NCI-H146 treated with DMSO at 0.1 percent for 48 hours (cell line): ENCODE data around the gene TCP11X2.
"Not testable (repeated sequence)": the region's sequence is repeated elsewhere in the genome, so short reads cannot be mapped to it uniquely, and the experiment has no call there.

ENCODE experiments used
- DNase-seq: peaks from one replicate; lab custom pipeline; 2025; ENCODE audit not compliant: unreplicated experiment; lab: John Stamatoyannopoulos, UW

The TCP11X2 gene

GRCh38 chrX:102471762-102472220 is at the start of gene TCP11X2:
Gene TCP11X2 (minus strand): TSS chrX:102471812.
- DNase-seq = not testable (repeated sequence)

- peak; percentile 8 for DNase-seq
These were observed 45.7 kb upstream of the TCP11X2 start for GRCh38 chrX:102517326-102517725.

- DNase-seq = peak; percentile 65
These were observed 44.6 kb upstream of the TCP11X2 start, which contains the start of gene TMSB15A for GRCh38 chrX:102515975-102516941. Gene TMSB15A (minus strand): TSS chrX:102516739.

- DNase-seq = no peak
These were observed 42.9 kb upstream of the TCP11X2 start for GRCh38 chrX:102514536-102514935.

GRCh38 chrX:102498732-102499131 is 27.1 kb upstream of the TCP11X2 start:
- DNase-seq = no peak

- DNase-seq = no peak
These were observed 20.2 kb upstream of the TCP11X2 start for GRCh38 chrX:102491766-102492165.

- not testable (repeated sequence) for DNase-seq
These were observed 7.2 kb upstream of the TCP11X2 start for GRCh38 chrX:102478765-102479164.

GRCh38 chrX:102470215-102470614 is 1.4 kb downstream of the TCP11X2 start:
- not testable (repeated sequence) for DNase-seq

GRCh38 chrX:102458615-102459014 is 13.0 kb downstream of the TCP11X2 start:
- not testable (repeated sequence) for DNase-seq

GRCh38 chrX:102439908-102440307 is 31.7 kb downstream of the TCP11X2 start, which contains the start of gene NXF2B:
Gene NXF2B (minus strand): TSS chrX:102440008. CDS start chrX:102380036, 59,972 bp downstream.
- DNase-seq = not testable (repeated sequence)

- DNase-seq = not testable (repeated sequence)
These were observed 57.1 kb downstream of the TCP11X2 start for GRCh38 chrX:102414493-102414892.
